GM19239 (cell line): Measurements from ENCODE around the gene RCOR1.
"Not testable (repeated sequence)": the region's sequence is repeated elsewhere in the genome, so short reads cannot be mapped to it uniquely, and the experiment has no call there.

Source experiments
- DNase-seq: peaks from one replicate; pipeline ENCODE4 v3.0.0; 2011; ENCODE audit warnings: low spot score; ENCODE audit not compliant: insufficient read length
- FAIRE-seq: peaks from 2 replicates; lab custom pipeline; 2011; peaks lifted over from hg19 to GRCh38; lab: Jason Lieb, UNC

Gene RCOR1

DNA sequence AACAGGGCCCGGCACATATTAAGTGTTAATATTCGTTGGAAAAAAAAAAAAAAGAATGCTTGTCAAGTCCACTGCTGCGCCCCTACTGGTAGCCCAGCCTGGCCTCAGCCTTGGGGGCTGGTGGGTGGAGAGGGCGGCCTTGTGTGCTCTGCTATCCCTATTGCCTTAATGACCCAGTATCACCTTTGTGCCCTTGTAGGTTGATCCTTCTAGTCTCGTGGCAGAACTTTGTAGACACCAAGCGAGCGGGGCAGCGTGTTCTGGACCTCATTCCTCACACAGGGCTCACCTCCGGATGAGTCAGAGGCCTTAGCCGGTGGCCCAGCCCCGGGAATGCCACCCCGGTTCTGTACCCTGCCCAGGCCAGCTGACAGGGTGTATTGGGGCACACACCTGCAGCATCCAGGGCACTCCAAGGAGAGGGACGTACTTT is 1.8 kb upstream of the RCOR1 start:
- DNase-seq: no peak
- no peak for FAIRE-seq

- no peak for FAIRE-seq
- DNase-seq: peak; percentile 40
Observed at GRCh38 chr14:102591372-102591943, 991 bp upstream of the RCOR1 start.

DNA sequence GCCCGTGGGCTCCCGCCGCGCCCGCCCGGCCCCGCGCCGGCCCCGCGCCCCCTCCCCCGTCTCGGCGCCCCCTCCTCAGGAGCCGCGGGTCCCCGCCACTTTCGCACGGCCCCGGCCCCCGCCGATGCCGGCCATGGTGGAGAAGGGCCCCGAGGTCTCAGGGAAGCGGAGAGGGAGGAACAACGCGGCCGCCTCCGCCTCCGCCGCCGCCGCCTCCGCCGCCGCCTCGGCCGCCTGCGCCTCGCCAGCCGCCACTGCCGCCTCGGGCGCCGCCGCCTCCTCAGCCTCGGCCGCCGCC is 263 bp downstream of the RCOR1 start:
- DNase-seq (no peak), FAIRE-seq (no peak)

- FAIRE-seq: peak; percentile 11
- DNase-seq: no peak
Observed at GRCh38 chr14:102593061-102593824, 794 bp downstream of the RCOR1 start.

GRCh38 chr14:102593825-102594137 is 1.3 kb downstream of the RCOR1 start:
- no peak for DNase-seq
- FAIRE-seq: peak; percentile 23

- FAIRE-seq: peak; percentile 90
- DNase-seq: peak; percentile 80
Observed at GRCh38 chr14:102594514-102595175, 2.2 kb downstream of the RCOR1 start.

DNA sequence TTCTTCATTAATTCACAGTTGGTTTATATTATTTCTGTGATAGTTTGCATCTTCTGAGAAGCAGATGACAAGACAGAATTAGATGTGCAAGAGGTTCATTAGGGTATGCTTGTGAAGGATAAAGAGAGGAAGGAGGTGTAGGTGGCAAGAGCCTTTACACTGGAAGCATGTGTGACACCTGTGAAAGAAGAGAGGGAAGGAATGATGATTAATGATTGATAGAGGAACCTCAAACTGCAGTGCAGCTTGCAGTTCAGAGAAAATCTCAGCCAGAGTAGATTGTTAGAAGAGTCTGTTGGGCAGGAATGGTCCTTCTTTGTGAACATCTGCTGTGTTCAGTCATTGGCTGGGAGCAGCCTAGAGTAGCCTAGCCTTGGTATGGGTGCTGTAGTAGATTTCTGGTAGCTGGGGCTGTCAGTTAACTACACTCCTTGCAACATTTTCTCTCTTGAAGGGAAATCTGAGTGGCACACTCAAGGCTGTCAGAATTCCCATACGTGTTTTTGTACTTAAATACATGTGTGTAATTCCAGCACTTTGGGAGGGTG is 9.0 kb downstream of the RCOR1 start:
- DNase-seq (no peak), FAIRE-seq (peak; percentile 37)

- no peak for DNase-seq
- FAIRE-seq: no peak
Observed at GRCh38 chr14:102602421-102603292, 10.2 kb downstream of the RCOR1 start.

DNA sequence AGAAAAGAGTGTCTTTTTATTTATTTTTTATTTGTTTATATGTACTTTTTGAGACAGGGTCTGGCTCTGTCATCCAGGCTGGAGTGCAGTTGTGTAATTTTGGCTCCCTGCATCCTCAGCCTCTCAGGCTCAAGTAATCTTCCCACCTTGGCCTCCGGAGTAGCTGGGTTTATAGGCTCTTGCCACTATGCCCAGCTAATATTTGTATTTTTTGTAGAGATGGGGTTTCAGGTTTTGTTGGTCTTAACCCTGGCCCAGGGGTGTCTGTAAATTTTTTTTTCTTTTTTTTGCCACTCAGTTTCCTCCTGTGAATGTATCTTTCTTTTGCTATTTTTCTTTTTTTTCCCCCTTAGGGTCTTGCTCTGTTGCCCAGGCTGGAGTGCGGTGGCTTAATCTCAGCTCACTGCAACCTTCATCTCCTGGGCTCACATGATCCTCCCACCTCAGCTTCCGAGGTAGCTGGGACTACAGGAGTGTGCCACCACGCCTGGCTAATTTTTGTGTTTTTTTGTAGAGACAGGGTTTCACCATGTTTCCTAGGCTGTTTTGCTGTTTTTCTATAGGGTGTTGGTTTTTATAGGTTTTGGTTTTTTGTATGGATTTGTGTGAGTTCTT is 11.0 kb downstream of the RCOR1 start:
- no peak for DNase-seq
- FAIRE-seq: no peak

- DNase-seq: no peak
- no peak for FAIRE-seq
Observed at GRCh38 chr14:102604183-102604582, 11.7 kb downstream of the RCOR1 start.

- no peak for DNase-seq
- no peak for FAIRE-seq
Observed at GRCh38 chr14:102605029-102605428, 12.6 kb downstream of the RCOR1 start.

DNA sequence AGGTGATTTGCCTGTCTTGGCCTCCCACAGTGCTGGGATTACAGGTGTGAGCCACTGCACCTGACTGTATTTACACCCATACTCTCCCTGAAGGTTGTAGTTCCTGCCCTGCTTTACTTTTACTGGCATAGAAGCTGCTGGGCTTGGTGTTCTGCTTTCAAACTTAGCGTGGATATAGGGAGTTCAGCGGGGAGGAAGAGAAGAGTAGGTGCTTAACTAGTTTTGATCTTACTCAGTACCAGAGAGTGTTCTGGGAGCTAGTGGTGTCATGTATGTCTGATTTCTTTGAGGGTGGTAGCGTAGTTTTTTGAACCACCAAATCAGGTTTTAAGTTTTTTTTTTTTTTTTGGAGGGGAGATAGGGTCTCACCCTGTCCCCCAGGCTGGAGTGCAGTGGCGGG is 13.8 kb downstream of the RCOR1 start:
- peak; percentile 72 for FAIRE-seq
- no peak for DNase-seq

DNA sequence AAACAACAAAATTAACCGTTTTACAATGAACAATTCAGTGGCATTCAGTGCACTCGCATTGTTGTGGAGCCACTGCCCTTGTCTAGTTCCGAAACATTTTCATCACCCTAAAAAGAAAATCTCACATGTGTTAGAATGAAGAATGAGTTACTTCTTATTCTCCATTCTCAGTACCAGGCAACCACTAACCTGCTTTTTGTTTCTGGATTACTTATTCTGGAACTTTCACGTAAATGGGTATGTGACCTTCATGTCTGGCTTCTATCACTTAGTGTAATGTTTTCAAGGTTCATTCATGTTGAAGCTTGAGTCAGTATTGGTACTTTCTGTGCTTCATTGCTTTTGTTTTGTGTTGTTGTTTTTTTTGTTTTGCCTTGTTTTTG is 15.6 kb downstream of the RCOR1 start:
- FAIRE-seq: peak; percentile 93
- no peak for DNase-seq

DNA sequence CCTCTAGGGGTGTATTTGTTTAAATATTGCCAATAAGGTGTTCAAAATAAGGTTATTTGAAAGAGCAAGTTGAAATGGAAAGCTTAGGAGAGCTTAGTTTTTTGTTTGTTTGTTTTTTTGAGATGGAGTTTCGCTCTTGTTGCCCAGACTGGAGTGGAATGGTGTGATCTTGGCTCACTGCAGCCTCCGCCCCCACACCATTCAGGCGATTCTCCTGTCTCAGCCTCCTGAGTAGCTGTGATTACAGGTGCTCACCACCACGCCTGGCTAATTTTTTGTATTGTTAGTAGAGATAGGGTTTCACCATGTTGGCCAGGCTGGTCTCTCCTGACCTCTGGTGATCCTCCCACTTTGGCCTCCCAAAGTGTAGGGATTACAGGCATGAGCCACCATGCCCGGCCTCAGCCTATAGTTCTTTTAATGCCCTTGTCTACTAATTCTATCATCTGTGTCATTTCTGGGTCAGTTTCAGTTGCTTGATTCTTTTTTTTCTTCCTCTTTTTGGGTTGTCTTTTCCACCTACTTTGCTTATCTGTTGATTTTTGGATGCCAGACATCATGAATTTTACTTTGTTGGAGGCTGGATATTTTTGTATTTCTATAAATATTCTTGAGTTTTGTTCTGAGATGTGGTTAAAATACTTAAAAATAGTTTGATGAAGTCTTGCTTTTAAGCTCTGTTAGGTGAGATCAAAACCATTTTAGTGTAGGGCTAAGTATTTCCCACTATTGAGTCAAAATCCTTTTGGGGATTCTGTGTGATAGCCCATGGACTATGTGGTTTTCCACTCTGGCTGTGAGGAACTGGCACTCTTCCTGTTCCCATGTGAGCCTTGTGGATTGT is 18.7 kb downstream of the RCOR1 start:
- DNase-seq (no peak), FAIRE-seq (peak; percentile 70)

GRCh38 chr14:102616318-102616717 is 23.9 kb downstream of the RCOR1 start:
- FAIRE-seq (peak; percentile 23), DNase-seq (no peak)

GRCh38 chr14:102616799-102617198 is 24.4 kb downstream of the RCOR1 start:
- FAIRE-seq (peak; percentile 47), DNase-seq (no peak)

GRCh38 chr14:102619012-102619411 is 26.6 kb downstream of the RCOR1 start:
- FAIRE-seq, DNase-seq: not testable (repeated sequence)

GRCh38 chr14:102620413-102620812 is 28.0 kb downstream of the RCOR1 start:
- FAIRE-seq: no peak
- DNase-seq: no peak

DNA sequence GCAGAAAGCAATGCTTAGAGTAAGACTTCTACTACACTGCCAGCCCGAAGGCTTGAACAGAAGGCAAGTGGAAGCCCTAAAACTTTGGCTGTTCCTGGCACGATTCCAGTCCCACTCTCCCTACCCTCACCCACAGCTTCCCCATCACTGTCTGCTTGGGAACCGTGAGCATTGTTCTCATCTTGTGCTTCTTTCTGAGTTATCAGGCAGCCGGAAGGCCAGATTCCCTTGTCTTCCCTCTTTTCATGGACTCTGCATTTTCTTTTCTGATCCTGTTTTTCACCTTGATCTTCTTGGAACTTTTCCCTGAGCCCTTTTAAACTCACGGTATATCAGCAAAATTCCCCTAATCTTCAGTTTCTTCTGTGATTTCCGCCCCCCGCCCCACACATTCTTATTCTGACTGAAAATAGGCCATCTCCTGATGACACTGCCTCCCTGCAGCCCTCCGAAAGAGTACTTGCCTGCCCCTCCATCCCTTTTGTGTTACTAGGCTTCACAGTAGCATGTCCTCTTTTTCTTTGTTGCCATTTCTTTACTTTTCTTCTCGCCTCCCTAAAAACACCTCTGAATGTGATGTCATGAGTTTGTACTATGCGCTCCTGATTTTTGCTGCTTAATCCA is 29.9 kb downstream of the RCOR1 start:
- DNase-seq: no peak
- peak; percentile 61 for FAIRE-seq
